Mammary epithelial cell (primary cell): ENCODE results near the gene PARD3.

Experiments used
- EZH2 ChIP-seq: IDR thresholded peaks from 2 replicates; pipeline ENCODE4 v1.6.1; 2012; ENCODE audit warnings: low read length, inconsistent platforms, borderline replicate concordance
- TF ChIP-seq, protein P1 (sequence below), 2 donors: IDR thresholded peaks in 1 of 2; conservative IDR thresholded peaks in 1 of 2; 2 replicates each; pipeline ENCODE4 v1.5.1; 2011 to 2012; ENCODE audit warnings: inconsistent platforms in 2 of 2, low read length in 2 of 2, mild to moderate bottlenecking in 2 of 2, control low read depth in 1 of 2, low read depth in 1 of 2; ENCODE audit not compliant: insufficient read depth in 1 of 2; ENCODE audit errors: extremely low read depth in 1 of 2

GRCh38 chr10:34699904-34700517, 115.1 kb downstream of the PARD3 start:
- TF ChIP-seq, protein P1, sequence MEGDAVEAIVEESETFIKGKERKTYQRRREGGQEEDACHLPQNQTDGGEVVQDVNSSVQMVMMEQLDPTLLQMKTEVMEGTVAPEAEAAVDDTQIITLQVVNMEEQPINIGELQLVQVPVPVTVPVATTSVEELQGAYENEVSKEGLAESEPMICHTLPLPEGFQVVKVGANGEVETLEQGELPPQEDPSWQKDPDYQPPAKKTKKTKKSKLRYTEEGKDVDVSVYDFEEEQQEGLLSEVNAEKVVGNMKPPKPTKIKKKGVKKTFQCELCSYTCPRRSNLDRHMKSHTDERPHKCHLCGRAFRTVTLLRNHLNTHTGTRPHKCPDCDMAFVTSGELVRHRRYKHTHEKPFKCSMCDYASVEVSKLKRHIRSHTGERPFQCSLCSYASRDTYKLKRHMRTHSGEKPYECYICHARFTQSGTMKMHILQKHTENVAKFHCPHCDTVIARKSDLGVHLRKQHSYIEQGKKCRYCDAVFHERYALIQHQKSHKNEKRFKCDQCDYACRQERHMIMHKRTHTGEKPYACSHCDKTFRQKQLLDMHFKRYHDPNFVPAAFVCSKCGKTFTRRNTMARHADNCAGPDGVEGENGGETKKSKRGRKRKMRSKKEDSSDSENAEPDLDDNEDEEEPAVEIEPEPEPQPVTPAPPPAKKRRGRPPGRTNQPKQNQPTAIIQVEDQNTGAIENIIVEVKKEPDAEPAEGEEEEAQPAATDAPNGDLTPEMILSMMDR (conservative IDR thresholded peaks at IDR 0.05 in 1 of 2, IDR thresholded peaks at IDR 0.05 in 1 of 2; ENCODE audit: extremely low read depth in 1 of 2, insufficient read depth in 1 of 2, low read depth in 1 of 2, low read length in 2 of 2), result no peak
- no peak for TF ChIP-seq EZH2
